Mesenchymal stem cell (in vitro differentiated cells and primary cell): Measurements from ENCODE around the gene DUSP8.

ENCODE experiments used
- DNase-seq: peaks from one replicate; pipeline ENCODE4 v3.0.0-alpha.2; 2013
- H2AFZ ChIP-seq: one replicate; pipeline ENCODE4 v1.6.1; 2013; ENCODE audit warnings: low read depth, mild to moderate bottlenecking, control low read depth, inconsistent platforms, low read length, moderate library complexity
- H2AK5ac ChIP-seq: 2 replicates; pipeline ENCODE4 v1.6.1; 2013; ENCODE audit warnings: low read length, moderate library complexity, mild to moderate bottlenecking, inconsistent platforms; ENCODE audit not compliant: severe bottlenecking
- H2BK120ac ChIP-seq: one replicate; pipeline ENCODE4 v1.6.1; 2013; ENCODE audit warnings: low read depth, mild to moderate bottlenecking, inconsistent platforms, low read length, moderate library complexity
- H2BK12ac ChIP-seq, 2 experiments: one replicate each; pipeline ENCODE4 v1.6.1; 2013; ENCODE audit warnings: inconsistent platforms in 2 of 2, low read length in 2 of 2, mild to moderate bottlenecking in 2 of 2, moderate library complexity in 2 of 2, control low read depth in 1 of 2
- H2BK15ac ChIP-seq: one replicate; pipeline ENCODE4 v1.6.1; 2013; ENCODE audit warnings: mild to moderate bottlenecking, low read depth, inconsistent platforms; ENCODE audit not compliant: poor library complexity, severe bottlenecking
- H2BK5ac ChIP-seq: 2 replicates; pipeline ENCODE4 v1.6.1; 2013; ENCODE audit warnings: low read depth, mild to moderate bottlenecking, low read length, control low read depth, inconsistent platforms; ENCODE audit not compliant: poor library complexity, severe bottlenecking
- H3K14ac ChIP-seq, 2 experiments: one replicate each; pipeline ENCODE4 v1.6.1; 2013; ENCODE audit warnings: inconsistent platforms in 2 of 2, low read length in 2 of 2, control low read depth in 1 of 2, mild to moderate bottlenecking in 1 of 2, moderate library complexity in 1 of 2
- H3K18ac ChIP-seq, 2 experiments: one replicate each; pipeline ENCODE4 v1.6.1; 2013; ENCODE audit warnings: inconsistent platforms in 2 of 2, low read length in 2 of 2, control low read depth in 1 of 2, low read depth in 1 of 2, mild to moderate bottlenecking in 1 of 2
- H3K23ac ChIP-seq, 2 experiments: one replicate each; pipeline ENCODE4 v1.6.1; 2013; ENCODE audit warnings: inconsistent platforms in 2 of 2, low read length in 2 of 2, mild to moderate bottlenecking in 2 of 2, moderate library complexity in 2 of 2, control low read depth in 1 of 2
- H3K27ac ChIP-seq: 2 replicates; pipeline ENCODE4 v1.5.1; 2013; ENCODE audit warnings: mild to moderate bottlenecking, moderate library complexity, low read length, control low read depth, inconsistent platforms; ENCODE audit not compliant: poor library complexity, severe bottlenecking
- H3K27me3 ChIP-seq, 2 experiments: 2 replicates each; pipeline versions ENCODE4 v1.6.1 to v1.7.0; 2013; ENCODE audit warnings: low read length in 2 of 2, mild to moderate bottlenecking in 2 of 2, moderate library complexity in 2 of 2, control low read depth in 1 of 2, inconsistent platforms in 1 of 2; ENCODE audit not compliant: control insufficient read depth in 1 of 2, insufficient read depth in 1 of 2
- H3K36me3 ChIP-seq, 2 experiments: 2 replicates each; pipeline versions ENCODE4 v1.6.1 to v1.7.0; 2013; ENCODE audit warnings: low read length in 2 of 2, control low read depth in 1 of 2, inconsistent platforms in 1 of 2, low read depth in 1 of 2, mild to moderate bottlenecking in 1 of 2; ENCODE audit not compliant: insufficient read depth in 2 of 2, control insufficient read depth in 1 of 2
- H3K4ac ChIP-seq, 2 experiments: one replicate each; pipeline ENCODE4 v1.6.1; 2013; ENCODE audit warnings: inconsistent platforms in 2 of 2, low read length in 2 of 2, mild to moderate bottlenecking in 2 of 2, moderate library complexity in 2 of 2, control low read depth in 1 of 2, low read depth in 1 of 2
- H3K4me1 ChIP-seq: 2 replicates; pipeline ENCODE4 v1.6.1; 2013; ENCODE audit warnings: low read depth, low read length, control low read depth; ENCODE audit not compliant: control insufficient read depth, insufficient read depth
- H3K4me2 ChIP-seq: 2 replicates; pipeline ENCODE4 v1.6.1; 2013; ENCODE audit warnings: low read length, mild to moderate bottlenecking, inconsistent platforms; ENCODE audit not compliant: poor library complexity, severe bottlenecking
- H3K4me3 ChIP-seq, 2 experiments: 2 replicates each; pipeline versions ENCODE4 v1.5.1 to v1.7.0; 2013; ENCODE audit warnings: low read length in 2 of 2, mild to moderate bottlenecking in 2 of 2, control low read depth in 1 of 2, low read depth in 1 of 2; ENCODE audit not compliant: insufficient read depth in 1 of 2
- H3K79me1 ChIP-seq: replicated peaks from 2 replicates; pipeline ENCODE4 v1.6.1; 2013; ENCODE audit warnings: mild to moderate bottlenecking, control low read depth, low read length, inconsistent platforms; ENCODE audit not compliant: poor library complexity, severe bottlenecking
- H3K9ac ChIP-seq: 2 replicates; pipeline ENCODE4 v1.7.0; 2013; ENCODE audit warnings: mild to moderate bottlenecking, low read length, moderate library complexity
- H3K9me3 ChIP-seq: 2 replicates; pipeline ENCODE4 v1.7.0; 2013; ENCODE audit warnings: mild to moderate bottlenecking, low read length; ENCODE audit not compliant: control insufficient read depth
- H4K8ac ChIP-seq: one replicate; pipeline ENCODE4 v1.6.1; 2013; ENCODE audit warnings: inconsistent platforms, mild to moderate bottlenecking, low read length, moderate library complexity
- H4K91ac ChIP-seq: one replicate; pipeline ENCODE4 v1.6.1; 2013; ENCODE audit warnings: mild to moderate bottlenecking, low read length, inconsistent platforms
- WGBS: methylation state at CpG from one replicate; pipeline ENCODE4 v1.1.7; 2013; ENCODE audit warnings: mixed read lengths; 5-methylcytosine and 5-hydroxymethylcytosine counted together

DUSP8 gene

GRCh38 chr11:1557904-1558774 lies 13.9 kb downstream of the DUSP8 start:
- Histone ChIP-seq H2BK5ac (no peak overlapping the region), H3K27ac (peak overlapping the region; percentile 30), H3K4me3 (no peak overlapping the region), H3K18ac (no peak overlapping the region), H3K36me3 (peaks cover 0 to 75% of the 10 kb centered on the region in 2 experiments), H3K9me3 (no peaks in the 10 kb centered on the region), H2BK12ac (no peak overlapping the region), H4K8ac (no peak overlapping the region), H3K79me1 (peaks cover 2% of the 10 kb centered on the region), H2BK15ac (no peak overlapping the region), H3K4ac (peak overlapping the region in 1 of 2 experiments; percentile 24), H3K27me3 (peaks cover 0 to 23% of the 10 kb centered on the region in 2 experiments), H2AK5ac (peak overlapping the region; percentile 47), H3K23ac (no peak overlapping the region), H4K91ac (no peak overlapping the region), H2AFZ (no peak overlapping the region), H3K14ac (no peak overlapping the region), H3K9ac (peak overlapping the region; percentile 63), H3K4me1 (peaks cover 26% of the 10 kb centered on the region), H2BK120ac (no peak overlapping the region), H3K4me2 (no peak overlapping the region)
- WGBS = 77% methylated on average over 27 of the region's 29 CpGs
- peak; percentile 53 for DNase-seq

GRCh38 chr11:1557051-1557884 lies 14.8 kb downstream of the DUSP8 start:
- Histone ChIP-seq H3K79me1 (no peaks in the 10 kb centered on the region), H4K8ac (no peak overlapping the region), H2AFZ (no peak overlapping the region), H2BK15ac (no peak overlapping the region), H3K9ac (no peak overlapping the region), H3K23ac (no peak overlapping the region), H3K4me1 (peaks cover 26% of the 10 kb centered on the region), H3K18ac (no peak overlapping the region), H3K27ac (no peak overlapping the region), H3K4ac (peak overlapping the region in 1 of 2 experiments; percentile 13), H3K4me3 (no peak overlapping the region), H2AK5ac (no peak overlapping the region), H4K91ac (no peak overlapping the region), H3K9me3 (no peaks in the 10 kb centered on the region), H2BK12ac (no peak overlapping the region), H3K36me3 (peaks cover 0 to 66% of the 10 kb centered on the region in 2 experiments), H3K14ac (no peak overlapping the region), H2BK5ac (no peak overlapping the region), H3K27me3 (peaks cover 6 to 30% of the 10 kb centered on the region in 2 experiments), H3K4me2 (no peak overlapping the region), H2BK120ac (no peak overlapping the region)
- WGBS = 97% methylated on average over 61 of the region's 74 CpGs
- no peak for DNase-seq

GRCh38 chr11:1556278-1556902 lies 15.7 kb downstream of the DUSP8 start:
- Histone ChIP-seq H3K9me3 (no peaks in the 10 kb centered on the region), H3K4me1 (peaks cover 26% of the 10 kb centered on the region), H3K4me2 (no peak overlapping the region)

More at GRCh38 chr11:1556278-1556902, 15.7 kb downstream of the DUSP8 start:
- no peak for DNase-seq
- no peak overlapping the region for H3K4ac ChIP-seq
- H2AK5ac ChIP-seq = no peak overlapping the region
- H3K18ac ChIP-seq = no peak overlapping the region
- H3K23ac ChIP-seq = no peak overlapping the region
- H3K4me3 ChIP-seq = no peak overlapping the region
- no peak overlapping the region for H4K8ac ChIP-seq
- H2AFZ ChIP-seq = no peak overlapping the region
- no peak overlapping the region for H2BK120ac ChIP-seq
- H3K27ac ChIP-seq = no peak overlapping the region
- WGBS = 77% methylated on average over 54 of the region's 63 CpGs
- no peak overlapping the region for H3K9ac ChIP-seq
- H2BK5ac ChIP-seq = no peak overlapping the region
- H2BK15ac ChIP-seq = no peak overlapping the region
- peaks cover 0 to 57% of the 10 kb centered on the region in 2 experiments for H3K36me3 ChIP-seq
- H2BK12ac ChIP-seq = no peak overlapping the region
- H3K79me1 ChIP-seq = no peaks in the 10 kb centered on the region
- no peak overlapping the region for H4K91ac ChIP-seq
- no peak overlapping the region for H3K14ac ChIP-seq
- peaks cover 6 to 32% of the 10 kb centered on the region in 2 experiments for H3K27me3 ChIP-seq
